LNCaP clone FGC (cell line): Measurements from ENCODE around the gene MMP28.

Experiments used
- DNase-seq: peaks from one replicate; pipeline ENCODE4 v3.0.0-alpha.2; 2011; ENCODE audit warnings: low read depth
- H3K4me3 ChIP-seq: 2 replicates; pipeline ENCODE4 v1.5.1; 2011; ENCODE audit warnings: mild to moderate bottlenecking, low read depth, low read length, control low read depth
- TF ChIP-seq, protein P1 (sequence below): IDR thresholded peaks from 2 replicates; pipeline ENCODE4 v1.5.1; 2012; ENCODE audit warnings: mild to moderate bottlenecking; ENCODE audit not compliant: control insufficient read depth, insufficient read depth; ENCODE audit errors: extremely low read depth

The MMP28 gene

DNA sequence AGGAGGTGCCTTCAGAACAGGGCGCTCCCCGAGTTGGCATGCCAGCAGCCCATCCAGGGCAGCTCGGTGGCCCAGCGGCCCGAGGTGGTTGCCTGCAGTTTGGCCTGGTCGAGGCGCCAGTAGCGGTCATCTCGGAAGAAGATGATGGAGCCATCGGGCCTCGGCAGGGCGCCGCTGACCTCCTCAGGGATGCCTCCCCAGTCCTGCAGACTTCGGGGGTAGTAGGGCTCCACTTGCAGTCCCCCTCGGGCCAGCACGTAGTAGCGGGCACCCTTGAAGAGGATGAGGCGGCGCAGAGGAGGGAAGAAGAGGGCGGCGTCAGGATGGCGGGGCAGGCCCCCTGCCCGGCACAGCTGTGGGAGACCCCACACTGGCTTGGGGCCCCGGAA lies 29.0 kb downstream of the MMP28 start:
- no peak for DNase-seq
- H3K4me3 ChIP-seq: no peak overlapping the region
- TF ChIP-seq, protein P1, sequence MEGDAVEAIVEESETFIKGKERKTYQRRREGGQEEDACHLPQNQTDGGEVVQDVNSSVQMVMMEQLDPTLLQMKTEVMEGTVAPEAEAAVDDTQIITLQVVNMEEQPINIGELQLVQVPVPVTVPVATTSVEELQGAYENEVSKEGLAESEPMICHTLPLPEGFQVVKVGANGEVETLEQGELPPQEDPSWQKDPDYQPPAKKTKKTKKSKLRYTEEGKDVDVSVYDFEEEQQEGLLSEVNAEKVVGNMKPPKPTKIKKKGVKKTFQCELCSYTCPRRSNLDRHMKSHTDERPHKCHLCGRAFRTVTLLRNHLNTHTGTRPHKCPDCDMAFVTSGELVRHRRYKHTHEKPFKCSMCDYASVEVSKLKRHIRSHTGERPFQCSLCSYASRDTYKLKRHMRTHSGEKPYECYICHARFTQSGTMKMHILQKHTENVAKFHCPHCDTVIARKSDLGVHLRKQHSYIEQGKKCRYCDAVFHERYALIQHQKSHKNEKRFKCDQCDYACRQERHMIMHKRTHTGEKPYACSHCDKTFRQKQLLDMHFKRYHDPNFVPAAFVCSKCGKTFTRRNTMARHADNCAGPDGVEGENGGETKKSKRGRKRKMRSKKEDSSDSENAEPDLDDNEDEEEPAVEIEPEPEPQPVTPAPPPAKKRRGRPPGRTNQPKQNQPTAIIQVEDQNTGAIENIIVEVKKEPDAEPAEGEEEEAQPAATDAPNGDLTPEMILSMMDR: no peak

DNA sequence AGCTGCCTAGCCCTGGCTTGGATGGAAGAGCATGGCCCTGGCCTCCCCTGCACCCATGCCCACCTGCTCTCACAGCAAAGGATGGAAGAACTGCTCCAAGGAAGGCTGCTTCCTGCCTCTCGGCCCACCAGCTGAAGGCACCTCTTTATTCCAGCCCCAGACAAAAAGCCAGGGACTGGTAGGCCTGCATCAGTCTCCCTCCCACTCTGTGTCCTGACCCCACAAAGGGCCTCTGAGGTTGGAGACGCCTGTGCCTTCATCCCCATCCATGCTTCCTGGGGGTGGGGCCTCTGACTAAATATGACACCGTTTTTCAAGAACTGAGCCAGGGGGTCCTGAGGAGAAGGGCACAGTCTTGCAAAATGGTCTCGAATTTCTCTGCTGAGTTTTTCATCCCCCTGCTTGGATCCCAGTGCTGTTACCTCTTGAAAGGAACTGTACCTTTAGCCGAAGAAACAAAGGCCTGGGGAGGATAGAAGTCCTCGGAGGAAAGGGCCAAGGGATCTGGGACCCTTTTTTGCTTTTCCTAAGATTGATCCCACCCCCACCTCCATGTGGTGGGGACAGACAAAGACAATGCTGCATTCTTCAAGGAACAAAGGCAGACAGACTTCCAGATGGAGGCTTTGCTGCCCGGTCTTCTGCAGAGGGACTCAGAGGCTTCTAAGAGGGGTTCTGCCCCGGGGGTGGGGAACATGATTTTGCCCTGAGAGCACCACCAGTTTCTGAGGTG lies 29.5 kb downstream of the MMP28 start:
- DNase-seq: no peak
- TF ChIP-seq, protein P1: no peak

DNA sequence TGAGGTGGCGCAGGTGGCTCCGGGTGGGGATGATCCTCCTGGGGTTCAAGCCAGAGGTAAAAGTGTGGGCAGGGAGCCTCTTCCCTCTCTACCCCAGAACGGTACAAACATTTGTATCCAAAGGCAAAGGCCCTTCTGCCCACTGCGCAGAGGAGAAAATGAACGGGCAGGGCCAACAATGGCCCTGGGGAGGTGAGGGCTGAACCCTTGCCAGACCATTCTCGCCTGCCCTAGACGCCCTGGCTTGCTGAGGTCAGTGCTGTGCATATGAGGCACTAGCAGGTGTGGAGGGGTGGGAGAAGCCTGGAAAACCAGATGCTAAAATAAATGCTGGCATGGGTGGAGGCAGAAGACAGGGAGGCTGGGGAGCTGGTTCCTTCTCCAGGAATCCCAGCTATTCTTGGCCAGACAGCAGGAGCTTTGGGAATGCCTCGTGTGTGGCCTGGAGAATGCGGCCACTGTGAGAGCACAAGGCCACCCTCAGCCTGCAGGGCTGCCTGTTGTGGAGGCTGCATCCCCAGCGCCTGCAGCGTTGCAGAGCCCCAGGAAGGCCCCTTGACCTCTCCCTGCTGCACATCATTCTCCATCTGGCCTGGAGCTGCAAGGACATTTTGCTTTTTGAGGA lies 30.2 kb downstream of the MMP28 start:
- TF ChIP-seq, protein P1: no peak
- no peak for DNase-seq
- no peak overlapping the region for H3K4me3 ChIP-seq

More for the DNA sequence above, 29.5 kb downstream of the MMP28 start:
- H3K4me3 ChIP-seq: no peak overlapping the region

DNA sequence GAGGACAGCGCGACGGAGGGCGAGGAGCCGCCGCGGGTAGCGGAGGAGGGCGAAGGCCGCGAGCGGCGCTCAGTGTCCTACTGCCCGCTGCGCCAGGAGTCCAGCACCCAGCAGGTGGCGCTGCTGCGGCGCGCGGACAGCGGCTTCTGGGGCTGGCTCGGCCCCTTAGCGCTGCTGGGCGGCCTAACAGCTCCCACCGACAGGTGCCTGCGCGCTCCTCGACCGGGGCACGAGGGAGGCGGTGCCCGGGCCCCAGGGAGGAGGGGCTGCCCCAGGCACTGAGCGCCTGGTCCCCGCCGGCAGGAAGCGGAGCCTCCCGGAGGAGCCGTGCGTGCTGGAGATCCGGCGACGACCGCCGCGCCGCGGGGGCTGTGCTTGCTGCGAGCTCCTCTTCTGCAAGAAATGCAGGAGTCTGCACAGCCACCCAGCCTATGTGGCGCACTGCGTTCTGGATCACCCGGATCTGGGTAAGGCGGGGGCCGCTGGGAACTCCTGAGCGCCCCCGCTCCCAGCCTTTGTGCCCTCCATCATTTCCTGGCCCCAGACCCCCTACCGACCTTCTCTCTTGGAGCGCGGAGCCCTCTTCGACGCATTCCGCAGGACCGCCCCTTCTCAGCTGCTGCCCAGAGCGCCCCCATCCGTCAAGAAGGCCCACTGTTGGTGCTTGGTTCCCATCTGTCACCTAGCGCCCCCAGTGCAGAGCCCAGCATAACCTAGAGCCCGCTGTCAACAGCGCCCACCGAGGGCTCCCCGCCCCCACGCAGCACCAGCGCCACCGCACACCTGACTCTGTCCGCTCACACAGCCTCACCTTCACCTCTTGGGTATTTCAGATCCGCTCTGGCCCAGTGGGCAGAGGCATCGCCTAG lies 31.1 kb downstream of the MMP28 start:
- H3K4me3 ChIP-seq: peak overlapping the region; percentile 34
- DNase-seq: peak; percentile 56
- TF ChIP-seq, protein P1: peak; percentile 99

DNA sequence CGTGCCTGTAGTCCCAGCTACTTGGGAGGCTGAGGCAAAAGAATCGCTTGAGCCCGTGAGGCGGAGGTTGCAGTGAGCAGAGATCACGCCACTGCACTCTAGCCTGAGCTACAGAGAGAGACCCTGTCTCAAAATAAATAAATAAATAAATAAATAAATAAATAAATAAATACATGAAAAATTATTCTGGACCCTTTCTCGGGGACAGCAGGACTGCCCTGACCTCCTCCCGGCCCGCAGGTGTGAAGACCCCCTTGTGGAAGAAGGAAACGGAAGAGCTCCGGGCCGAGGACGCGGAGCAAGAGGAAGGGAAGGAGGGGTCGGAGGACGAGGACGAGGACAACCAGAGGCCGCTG lies 31.7 kb downstream of the MMP28 start:
- TF ChIP-seq, protein P1: no peak
- H3K4me3 ChIP-seq: peak overlapping the region; percentile 34; the same call in 1 of the 2 replicates
- no peak for DNase-seq

DNA sequence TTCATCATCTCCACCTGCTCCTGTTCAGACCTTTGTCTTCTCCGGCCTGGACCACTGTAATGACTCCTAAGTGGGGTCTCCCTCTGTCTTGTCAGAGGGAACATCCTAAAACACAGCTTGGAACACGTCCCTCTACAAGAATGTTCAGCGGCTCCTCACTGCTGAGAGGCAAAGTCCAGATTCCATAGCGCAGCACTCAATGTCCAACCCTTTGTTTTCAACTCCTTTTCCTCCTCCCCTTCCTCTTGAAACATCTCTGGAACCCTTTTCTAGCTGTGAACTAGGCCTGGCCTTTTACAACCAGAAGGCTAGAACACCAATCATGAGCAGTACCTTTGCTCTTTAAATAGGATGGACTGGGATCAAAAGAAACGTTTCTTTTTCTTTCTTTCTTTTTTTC lies 33.8 kb downstream of the MMP28 start:
- H3K4me3 ChIP-seq: no peak overlapping the region
- TF ChIP-seq, protein P1: no peak
- no peak for DNase-seq
